Esophagus muscularis mucosa (tissue), 3 donors: ENCODE results near the gene HS1BP3.

ENCODE experiments used
- POLR2A ChIP-seq: fragments of 450-650 bp; IDR thresholded peaks from one replicate; pipeline ENCODE4 v1.6.1; 2017; ENCODE audit warnings: antibody characterized with exemption, moderate library complexity, mild to moderate bottlenecking, low read depth
- POLR2AphosphoS5 ChIP-seq, 2 donors: sonication (generic); formaldehyde crosslinking; IDR thresholded peaks; one replicate each; pipeline ENCODE4 v1.6.1; 2017; ENCODE audit warnings: antibody characterized with exemption in 2 of 2
- TF ChIP-seq, protein P1 (sequence below), 3 experiments: fragments of 200-600 bp in 2 of 3; fragments of 450-650 bp in 1 of 3; sonication (generic) in 2 of 3; IDR thresholded peaks; one replicate each; pipeline ENCODE4 v1.5.1; 2017 to 2019; ENCODE audit warnings: antibody characterized with exemption in 3 of 3, mild to moderate bottlenecking in 2 of 3, moderate library complexity in 1 of 3

DNA sequence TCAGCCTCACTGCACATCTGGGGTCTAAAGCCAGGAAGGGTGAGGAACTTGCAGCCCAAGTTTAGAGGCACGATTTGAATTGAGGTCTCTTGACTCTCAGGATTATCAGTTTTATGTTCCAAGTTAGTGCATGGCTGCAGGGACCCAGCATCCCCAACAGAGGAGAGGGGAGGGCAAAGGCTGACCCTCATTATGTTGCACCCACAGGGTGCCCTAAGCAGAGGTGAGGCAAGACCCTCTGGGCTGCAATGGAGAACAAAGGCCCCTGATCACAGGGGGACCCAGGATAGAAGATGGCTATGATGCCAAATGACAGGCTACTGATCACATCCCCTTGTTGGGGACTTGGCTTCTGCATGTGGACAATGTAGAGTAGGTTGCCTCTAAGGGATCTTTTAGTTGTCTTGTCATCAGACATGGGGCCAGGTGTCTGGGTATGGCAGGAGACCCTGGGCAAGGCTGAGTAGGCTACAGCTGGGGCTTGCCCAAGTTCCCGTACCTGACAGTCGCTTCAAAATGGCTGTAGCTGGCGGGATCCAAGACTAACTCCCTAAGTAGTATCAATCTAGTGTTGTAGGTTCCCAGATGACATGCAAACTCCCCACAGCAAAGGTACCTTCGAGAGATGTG, 11.5 kb upstream of the HS1BP3 start:
- TF ChIP-seq, protein P1, sequence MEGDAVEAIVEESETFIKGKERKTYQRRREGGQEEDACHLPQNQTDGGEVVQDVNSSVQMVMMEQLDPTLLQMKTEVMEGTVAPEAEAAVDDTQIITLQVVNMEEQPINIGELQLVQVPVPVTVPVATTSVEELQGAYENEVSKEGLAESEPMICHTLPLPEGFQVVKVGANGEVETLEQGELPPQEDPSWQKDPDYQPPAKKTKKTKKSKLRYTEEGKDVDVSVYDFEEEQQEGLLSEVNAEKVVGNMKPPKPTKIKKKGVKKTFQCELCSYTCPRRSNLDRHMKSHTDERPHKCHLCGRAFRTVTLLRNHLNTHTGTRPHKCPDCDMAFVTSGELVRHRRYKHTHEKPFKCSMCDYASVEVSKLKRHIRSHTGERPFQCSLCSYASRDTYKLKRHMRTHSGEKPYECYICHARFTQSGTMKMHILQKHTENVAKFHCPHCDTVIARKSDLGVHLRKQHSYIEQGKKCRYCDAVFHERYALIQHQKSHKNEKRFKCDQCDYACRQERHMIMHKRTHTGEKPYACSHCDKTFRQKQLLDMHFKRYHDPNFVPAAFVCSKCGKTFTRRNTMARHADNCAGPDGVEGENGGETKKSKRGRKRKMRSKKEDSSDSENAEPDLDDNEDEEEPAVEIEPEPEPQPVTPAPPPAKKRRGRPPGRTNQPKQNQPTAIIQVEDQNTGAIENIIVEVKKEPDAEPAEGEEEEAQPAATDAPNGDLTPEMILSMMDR (IDR thresholded peaks at IDR 0.05): no peak
- no peak for TF ChIP-seq POLR2AphosphoS5 (IDR thresholded peaks at IDR 0.05)
- no peak for TF ChIP-seq POLR2A
